GM23338 (cell line): ENCODE measurements around the gene LIN54. TPM values are rescaled to one million over a fixed set of nuclear protein-coding genes. Genes with fewer than 3 reads are reported as not detected.

Experiments used
- ATAC-seq: fragments of 200-7000 bp; cut with Tn5 transposase; 3 replicates; pipeline ENCODE4 v1.9.1; 2020
- DNase-seq: peaks from one replicate; pipeline ENCODE4 v3.0.0-alpha.2; 2015; ENCODE audit warnings: low spot score
- H2AFZ ChIP-seq: fragments of 200-600 bp; sonication (generic); 2 replicates; pipeline ENCODE4 v1.8.0; 2016; ENCODE audit warnings: antibody characterized with exemption, mild to moderate bottlenecking, moderate library complexity
- H3F3A ChIP-seq: fragments of 200-600 bp; sonication (generic); replicated peaks from 2 replicates; pipeline ENCODE4 v1.8.0; 2017; ENCODE audit warnings: antibody characterized with exemption, mixed run types, low read depth
- H3K27ac ChIP-seq: fragments of 200-600 bp; sonication (generic); 2 replicates; pipeline ENCODE4 v1.6.1; 2016; ENCODE audit warnings: low read depth
- H3K27me3 ChIP-seq: fragments of 200-600 bp; sonication (generic); 2 replicates; pipeline ENCODE4 v1.8.0; 2016; ENCODE audit warnings: mild to moderate bottlenecking, mixed run types, moderate library complexity; ENCODE audit not compliant: insufficient read depth
- H3K36me3 ChIP-seq: fragments of 200-600 bp; sonication (generic); 2 replicates; pipeline ENCODE4 v1.8.0; 2016; ENCODE audit warnings: mild to moderate bottlenecking; ENCODE audit not compliant: insufficient read depth
- H3K4me1 ChIP-seq: fragments of 200-600 bp; sonication (generic); 2 replicates; pipeline ENCODE4 v1.8.0; 2016; ENCODE audit warnings: mild to moderate bottlenecking, moderate library complexity; ENCODE audit not compliant: insufficient read depth
- H3K4me2 ChIP-seq: fragments of 200-600 bp; sonication (generic); 2 replicates; pipeline ENCODE4 v1.7.1; 2017; ENCODE audit warnings: mixed run types
- H3K4me3 ChIP-seq: fragments of 200-600 bp; sonication (generic); 2 replicates; pipeline ENCODE4 v1.6.1; 2016; ENCODE audit warnings: mixed run types
- H3K79me2 ChIP-seq: fragments of 200-600 bp; sonication (generic); replicated peaks from 2 replicates; pipeline ENCODE4 v1.8.0; 2017; ENCODE audit warnings: mild to moderate bottlenecking; ENCODE audit not compliant: insufficient read depth
- H3K9me2 ChIP-seq: fragments of 200-600 bp; sonication (generic); 2 replicates; pipeline ENCODE4 v1.8.0; 2017; ENCODE audit not compliant: insufficient read depth
- H4K20me1 ChIP-seq: fragments of 200-600 bp; sonication (generic); replicated peaks from 2 replicates; pipeline ENCODE4 v1.8.0; 2017; ENCODE audit warnings: mild to moderate bottlenecking; ENCODE audit not compliant: insufficient read depth
- H3K27ac Mint-ChIP-seq: 2 replicates; pipeline ENCODE4 v1.8.0; 2020; ENCODE audit warnings: inconsistent platforms, mild to moderate bottlenecking, moderate library complexity, mixed read lengths
- H3K27me3 Mint-ChIP-seq: 3 replicates; pipeline ENCODE4 v1.8.0; 2022; ENCODE audit warnings: low read depth, mild to moderate bottlenecking, moderate library complexity, mixed read lengths, inconsistent platforms; ENCODE audit not compliant: insufficient read depth, poor library complexity
- H3K36me3 Mint-ChIP-seq: 3 replicates; pipeline ENCODE4 v1.8.0; 2021; ENCODE audit warnings: low read depth, mild to moderate bottlenecking, inconsistent platforms, moderate library complexity, mixed read lengths
- H3K4me1 Mint-ChIP-seq: 3 replicates; pipeline ENCODE4 v1.8.0; 2020; ENCODE audit warnings: mild to moderate bottlenecking, inconsistent platforms, mixed read lengths
- H3K4me3 Mint-ChIP-seq: 3 replicates; pipeline ENCODE4 v1.8.0; 2021; ENCODE audit warnings: moderate library complexity, mild to moderate bottlenecking, inconsistent platforms, mixed read lengths
- H3K9me3 Mint-ChIP-seq: 3 replicates; pipeline ENCODE4 v1.8.0; 2020; ENCODE audit warnings: moderate library complexity, mild to moderate bottlenecking, inconsistent platforms, mixed read lengths
- CREB1 ChIP-seq: fragments of 250-450 bp; sonication (Bioruptor Pico); IDR thresholded peaks from 2 replicates; pipeline ENCODE4 v1.5.0; 2020; ENCODE audit warnings: low read depth, mild to moderate bottlenecking, moderate library complexity
- EZH2 ChIP-seq: fragments of 200-600 bp; sonication (generic); IDR thresholded peaks from one replicate; pipeline ENCODE4 v1.8.0; 2017; ENCODE audit warnings: antibody characterized with exemption, mild to moderate bottlenecking, low read depth; ENCODE audit not compliant: unreplicated experiment
- EZH2phosphoT487 ChIP-seq: fragments of 200-600 bp; sonication (generic); IDR thresholded peaks from one replicate; pipeline ENCODE4 v1.8.1; 2018; ENCODE audit warnings: antibody characterized with exemption; ENCODE audit not compliant: unreplicated experiment
- JUNB ChIP-seq: IDR thresholded peaks from one replicate; pipeline ENCODE4 v1.6.1; 2016; ENCODE audit warnings: antibody characterized with exemption; ENCODE audit not compliant: unreplicated experiment
- NANOG ChIP-seq: IDR thresholded peaks from 2 replicates; pipeline ENCODE4 v1.6.1; 2016; ENCODE audit warnings: antibody characterized with exemption, borderline replicate concordance
- STAT1 ChIP-seq: IDR thresholded peaks from one replicate; pipeline ENCODE4 v1.6.1; 2016; ENCODE audit warnings: antibody characterized with exemption; ENCODE audit not compliant: unreplicated experiment
- ZNF331 ChIP-seq: fragments of 250-450 bp; sonication (Bioruptor Pico); IDR thresholded peaks from 2 replicates; pipeline ENCODE4 v1.5.0; 2020; ENCODE audit warnings: low read depth, mild to moderate bottlenecking, moderate library complexity
- polyA plus RNA-seq: library from polyadenylated mRNA; unstranded; fragments of >200 nt; fragmentation: Nextera tagmentation; extraction: Ambion mirVana; gene quantifications from 2 replicates; pipeline ENCODE4 v1.2.1, GENCODE V29; 2016
- total RNA-seq: library from RNA; depleted of rRNA; stranded (reverse); fragments of >200 nt; shearing (Covaris generic); gene quantifications from 2 replicates; pipeline ENCODE4 v1.2.3, GENCODE V29; 2014
- TF ChIP-seq, protein P1 (sequence below), 2 experiments: fragments of 200-600 bp in 1 of 2; sonication (generic) in 1 of 2; conservative IDR thresholded peaks; 2 replicates each; pipeline versions ENCODE4 v1.5.1 to v1.6.1; 2016 to 2017; ENCODE audit warnings: antibody characterized with exemption in 2 of 2, low read depth in 2 of 2, mild to moderate bottlenecking in 2 of 2, moderate library complexity in 1 of 2
- TF ChIP-seq, protein P2 (sequence below): IDR thresholded peaks from one replicate; pipeline ENCODE4 v1.6.1; 2018; ENCODE audit warnings: antibody characterized with exemption; ENCODE audit not compliant: unreplicated experiment
- TF ChIP-seq, protein P3 (sequence below): fragments of 250-450 bp; sonication (Bioruptor Pico); IDR thresholded peaks from 2 replicates; pipeline ENCODE4 v1.5.0; 2020; ENCODE audit warnings: mild to moderate bottlenecking, moderate library complexity

Gene LIN54
- total and polyA plus RNA-seq, 2 experiments from 2014 or later = 4.0 to 11.2 TPM

DNA sequence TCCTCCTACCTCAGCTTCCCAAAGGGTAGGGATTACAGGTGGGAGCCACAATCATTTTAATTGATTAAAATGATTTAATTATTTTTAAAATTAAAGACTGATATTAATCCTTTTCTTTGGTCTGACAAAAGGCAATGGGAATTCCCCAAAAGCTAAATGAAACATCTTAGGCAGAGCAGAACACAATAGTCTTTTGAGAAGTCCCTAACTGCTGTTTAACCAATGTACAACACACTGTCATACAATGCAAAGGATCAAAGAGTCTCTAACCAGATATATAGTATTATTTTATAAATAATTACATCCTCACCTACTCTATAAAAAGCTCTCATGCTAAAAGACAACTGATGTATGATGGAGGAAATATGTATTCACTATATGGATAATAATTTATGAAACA lies 63.1 kb downstream of the LIN54 start (continued):
- TF ChIP-seq, protein P1, sequence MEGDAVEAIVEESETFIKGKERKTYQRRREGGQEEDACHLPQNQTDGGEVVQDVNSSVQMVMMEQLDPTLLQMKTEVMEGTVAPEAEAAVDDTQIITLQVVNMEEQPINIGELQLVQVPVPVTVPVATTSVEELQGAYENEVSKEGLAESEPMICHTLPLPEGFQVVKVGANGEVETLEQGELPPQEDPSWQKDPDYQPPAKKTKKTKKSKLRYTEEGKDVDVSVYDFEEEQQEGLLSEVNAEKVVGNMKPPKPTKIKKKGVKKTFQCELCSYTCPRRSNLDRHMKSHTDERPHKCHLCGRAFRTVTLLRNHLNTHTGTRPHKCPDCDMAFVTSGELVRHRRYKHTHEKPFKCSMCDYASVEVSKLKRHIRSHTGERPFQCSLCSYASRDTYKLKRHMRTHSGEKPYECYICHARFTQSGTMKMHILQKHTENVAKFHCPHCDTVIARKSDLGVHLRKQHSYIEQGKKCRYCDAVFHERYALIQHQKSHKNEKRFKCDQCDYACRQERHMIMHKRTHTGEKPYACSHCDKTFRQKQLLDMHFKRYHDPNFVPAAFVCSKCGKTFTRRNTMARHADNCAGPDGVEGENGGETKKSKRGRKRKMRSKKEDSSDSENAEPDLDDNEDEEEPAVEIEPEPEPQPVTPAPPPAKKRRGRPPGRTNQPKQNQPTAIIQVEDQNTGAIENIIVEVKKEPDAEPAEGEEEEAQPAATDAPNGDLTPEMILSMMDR (conservative IDR thresholded peaks at IDR 0.05; ENCODE audit: low read depth in 2 of 2) = no peak
- TF ChIP-seq, protein P2, sequence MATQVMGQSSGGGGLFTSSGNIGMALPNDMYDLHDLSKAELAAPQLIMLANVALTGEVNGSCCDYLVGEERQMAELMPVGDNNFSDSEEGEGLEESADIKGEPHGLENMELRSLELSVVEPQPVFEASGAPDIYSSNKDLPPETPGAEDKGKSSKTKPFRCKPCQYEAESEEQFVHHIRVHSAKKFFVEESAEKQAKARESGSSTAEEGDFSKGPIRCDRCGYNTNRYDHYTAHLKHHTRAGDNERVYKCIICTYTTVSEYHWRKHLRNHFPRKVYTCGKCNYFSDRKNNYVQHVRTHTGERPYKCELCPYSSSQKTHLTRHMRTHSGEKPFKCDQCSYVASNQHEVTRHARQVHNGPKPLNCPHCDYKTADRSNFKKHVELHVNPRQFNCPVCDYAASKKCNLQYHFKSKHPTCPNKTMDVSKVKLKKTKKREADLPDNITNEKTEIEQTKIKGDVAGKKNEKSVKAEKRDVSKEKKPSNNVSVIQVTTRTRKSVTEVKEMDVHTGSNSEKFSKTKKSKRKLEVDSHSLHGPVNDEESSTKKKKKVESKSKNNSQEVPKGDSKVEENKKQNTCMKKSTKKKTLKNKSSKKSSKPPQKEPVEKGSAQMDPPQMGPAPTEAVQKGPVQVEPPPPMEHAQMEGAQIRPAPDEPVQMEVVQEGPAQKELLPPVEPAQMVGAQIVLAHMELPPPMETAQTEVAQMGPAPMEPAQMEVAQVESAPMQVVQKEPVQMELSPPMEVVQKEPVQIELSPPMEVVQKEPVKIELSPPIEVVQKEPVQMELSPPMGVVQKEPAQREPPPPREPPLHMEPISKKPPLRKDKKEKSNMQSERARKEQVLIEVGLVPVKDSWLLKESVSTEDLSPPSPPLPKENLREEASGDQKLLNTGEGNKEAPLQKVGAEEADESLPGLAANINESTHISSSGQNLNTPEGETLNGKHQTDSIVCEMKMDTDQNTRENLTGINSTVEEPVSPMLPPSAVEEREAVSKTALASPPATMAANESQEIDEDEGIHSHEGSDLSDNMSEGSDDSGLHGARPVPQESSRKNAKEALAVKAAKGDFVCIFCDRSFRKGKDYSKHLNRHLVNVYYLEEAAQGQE = no peak
- TF ChIP-seq JUNB (no peak), EZH2phosphoT487 (no peak)

DNA sequence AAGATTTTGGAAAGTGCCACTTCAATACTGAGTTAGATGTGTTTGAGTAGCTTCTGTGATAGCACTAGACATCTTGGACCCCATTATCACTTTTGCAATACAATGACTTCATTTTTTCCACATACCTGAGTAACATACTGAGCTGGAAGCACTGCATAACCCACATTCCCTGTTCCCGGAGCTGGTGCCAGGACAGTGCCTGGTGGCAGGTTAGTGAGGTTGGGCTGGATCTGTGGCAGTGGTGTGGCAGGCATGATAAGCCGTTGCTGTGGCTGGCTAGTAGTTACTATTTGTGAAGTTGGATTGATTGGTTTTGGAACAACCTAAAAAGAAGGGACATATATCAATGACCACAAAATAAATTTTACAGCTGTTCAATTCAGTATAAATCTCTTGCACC lies 71.2 kb downstream of the LIN54 start:
- H3K27ac ChIP-seq = no peak overlapping the region
- Mint-ChIP-seq H3K27me3 (no peaks in the 10 kb centered on the region), H3K4me1 (no peaks in the 10 kb centered on the region), H3K4me3 (no peak overlapping the region), H3K27ac (no peak overlapping the region), H3K36me3 (peaks cover 11% of the 10 kb centered on the region; the same call in 2 of the 3 replicates), H3K9me3 (no peaks in the 10 kb centered on the region)
- H3K27me3 ChIP-seq = no peaks in the 10 kb centered on the region
- ATAC-seq (no peak), DNase-seq (no peak)
- no peaks in the 10 kb centered on the region for H3K4me1 ChIP-seq
- no peak overlapping the region for H3K4me2 ChIP-seq
- no peaks in the 10 kb centered on the region for H3K9me2 ChIP-seq
- no peaks in the 10 kb centered on the region for H3K36me3 ChIP-seq
- no peaks in the 10 kb centered on the region for H3K79me2 ChIP-seq
- H3K4me3 ChIP-seq = no peak overlapping the region
- H2AFZ ChIP-seq = no peak overlapping the region
- no peaks in the 10 kb centered on the region for H3F3A ChIP-seq
- peaks cover 2% of the 10 kb centered on the region; the same call in 1 of the 2 replicates for H4K20me1 ChIP-seq
- TF ChIP-seq ZNF331 (CRISPR knock-in tag) (no peak), CREB1 (CRISPR knock-in tag) (no peak), EZH2 (no peak), NANOG (no peak), STAT1 (no peak)
- TF ChIP-seq, protein P3, sequence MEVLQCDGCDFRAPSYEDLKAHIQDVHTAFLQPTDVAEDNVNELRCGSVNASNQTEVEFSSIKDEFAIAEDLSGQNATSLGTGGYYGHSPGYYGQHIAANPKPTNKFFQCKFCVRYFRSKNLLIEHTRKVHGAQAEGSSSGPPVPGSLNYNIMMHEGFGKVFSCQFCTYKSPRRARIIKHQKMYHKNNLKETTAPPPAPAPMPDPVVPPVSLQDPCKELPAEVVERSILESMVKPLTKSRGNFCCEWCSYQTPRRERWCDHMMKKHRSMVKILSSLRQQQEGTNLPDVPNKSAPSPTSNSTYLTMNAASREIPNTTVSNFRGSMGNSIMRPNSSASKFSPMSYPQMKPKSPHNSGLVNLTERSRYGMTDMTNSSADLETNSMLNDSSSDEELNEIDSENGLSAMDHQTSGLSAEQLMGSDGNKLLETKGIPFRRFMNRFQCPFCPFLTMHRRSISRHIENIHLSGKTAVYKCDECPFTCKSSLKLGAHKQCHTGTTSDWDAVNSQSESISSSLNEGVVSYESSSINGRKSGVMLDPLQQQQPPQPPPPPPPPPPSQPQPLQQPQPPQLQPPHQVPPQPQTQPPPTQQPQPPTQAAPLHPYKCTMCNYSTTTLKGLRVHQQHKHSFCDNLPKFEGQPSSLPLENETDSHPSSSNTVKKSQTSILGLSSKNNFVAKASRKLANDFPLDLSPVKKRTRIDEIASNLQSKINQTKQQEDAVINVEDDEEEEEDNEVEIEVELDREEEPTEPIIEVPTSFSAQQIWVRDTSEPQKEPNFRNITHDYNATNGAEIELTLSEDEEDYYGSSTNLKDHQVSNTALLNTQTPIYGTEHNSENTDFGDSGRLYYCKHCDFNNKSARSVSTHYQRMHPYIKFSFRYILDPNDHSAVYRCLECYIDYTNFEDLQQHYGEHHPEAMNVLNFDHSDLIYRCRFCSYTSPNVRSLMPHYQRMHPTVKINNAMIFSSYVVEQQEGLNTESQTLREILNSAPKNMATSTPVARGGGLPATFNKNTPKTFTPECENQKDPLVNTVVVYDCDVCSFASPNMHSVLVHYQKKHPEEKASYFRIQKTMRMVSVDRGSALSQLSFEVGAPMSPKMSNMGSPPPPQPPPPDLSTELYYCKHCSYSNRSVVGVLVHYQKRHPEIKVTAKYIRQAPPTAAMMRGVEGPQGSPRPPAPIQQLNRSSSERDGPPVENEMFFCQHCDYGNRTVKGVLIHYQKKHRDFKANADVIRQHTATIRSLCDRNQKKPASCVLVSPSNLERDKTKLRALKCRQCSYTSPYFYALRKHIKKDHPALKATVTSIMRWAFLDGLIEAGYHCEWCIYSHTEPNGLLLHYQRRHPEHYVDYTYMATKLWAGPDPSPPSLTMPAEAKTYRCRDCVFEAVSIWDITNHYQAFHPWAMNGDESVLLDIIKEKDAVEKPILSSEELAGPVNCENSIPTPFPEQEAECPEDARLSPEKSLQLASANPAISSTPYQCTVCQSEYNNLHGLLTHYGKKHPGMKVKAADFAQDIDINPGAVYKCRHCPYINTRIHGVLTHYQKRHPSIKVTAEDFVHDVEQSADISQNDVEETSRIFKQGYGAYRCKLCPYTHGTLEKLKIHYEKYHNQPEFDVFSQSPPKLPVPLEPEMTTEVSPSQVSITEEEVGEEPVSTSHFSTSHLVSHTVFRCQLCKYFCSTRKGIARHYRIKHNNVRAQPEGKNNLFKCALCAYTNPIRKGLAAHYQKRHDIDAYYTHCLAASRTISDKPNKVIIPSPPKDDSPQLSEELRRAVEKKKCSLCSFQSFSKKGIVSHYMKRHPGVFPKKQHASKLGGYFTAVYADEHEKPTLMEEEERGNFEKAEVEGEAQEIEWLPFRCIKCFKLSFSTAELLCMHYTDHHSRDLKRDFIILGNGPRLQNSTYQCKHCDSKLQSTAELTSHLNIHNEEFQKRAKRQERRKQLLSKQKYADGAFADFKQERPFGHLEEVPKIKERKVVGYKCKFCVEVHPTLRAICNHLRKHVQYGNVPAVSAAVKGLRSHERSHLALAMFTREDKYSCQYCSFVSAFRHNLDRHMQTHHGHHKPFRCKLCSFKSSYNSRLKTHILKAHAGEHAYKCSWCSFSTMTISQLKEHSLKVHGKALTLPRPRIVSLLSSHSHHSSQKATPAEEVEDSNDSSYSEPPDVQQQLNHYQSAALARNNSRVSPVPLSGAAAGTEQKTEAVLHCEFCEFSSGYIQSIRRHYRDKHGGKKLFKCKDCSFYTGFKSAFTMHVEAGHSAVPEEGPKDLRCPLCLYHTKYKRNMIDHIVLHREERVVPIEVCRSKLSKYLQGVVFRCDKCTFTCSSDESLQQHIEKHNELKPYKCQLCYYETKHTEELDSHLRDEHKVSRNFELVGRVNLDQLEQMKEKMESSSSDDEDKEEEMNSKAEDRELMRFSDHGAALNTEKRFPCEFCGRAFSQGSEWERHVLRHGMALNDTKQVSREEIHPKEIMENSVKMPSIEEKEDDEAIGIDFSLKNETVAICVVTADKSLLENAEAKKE = no peak
- TF ChIP-seq, protein P2 = no peak
